NCI-H2107 treated with DMSO at 0.1 percent for 48 hours (cell line): ENCODE measurements around the gene CSH1.
"Not testable (repeated sequence)": the region's sequence is repeated elsewhere in the genome, so short reads cannot be mapped to it uniquely, and the experiment has no call there.

Experiments used
- DNase-seq: peaks from one replicate; lab custom pipeline; 2025; ENCODE audit not compliant: unreplicated experiment; lab: John Stamatoyannopoulos, UW

Gene CSH1

DNA sequence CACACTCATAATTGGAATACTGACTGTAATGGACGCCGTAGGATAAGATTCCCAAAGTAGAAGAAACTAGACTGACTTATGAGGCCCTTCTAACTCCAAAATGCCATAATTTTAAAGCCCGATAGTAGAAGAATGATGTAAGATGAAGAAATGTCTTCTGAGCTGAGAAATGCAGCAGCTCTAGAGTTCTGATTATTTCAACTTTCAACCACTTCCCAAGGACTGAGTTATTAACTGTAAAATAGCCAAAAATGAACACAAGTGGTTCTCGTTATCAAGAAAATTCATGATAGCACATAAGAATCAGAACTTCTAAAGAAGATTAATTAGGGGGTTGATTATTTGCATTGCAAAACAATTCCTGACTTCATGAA, 26.1 kb downstream of the CSH1 start:
- not testable (repeated sequence) for DNase-seq

DNA sequence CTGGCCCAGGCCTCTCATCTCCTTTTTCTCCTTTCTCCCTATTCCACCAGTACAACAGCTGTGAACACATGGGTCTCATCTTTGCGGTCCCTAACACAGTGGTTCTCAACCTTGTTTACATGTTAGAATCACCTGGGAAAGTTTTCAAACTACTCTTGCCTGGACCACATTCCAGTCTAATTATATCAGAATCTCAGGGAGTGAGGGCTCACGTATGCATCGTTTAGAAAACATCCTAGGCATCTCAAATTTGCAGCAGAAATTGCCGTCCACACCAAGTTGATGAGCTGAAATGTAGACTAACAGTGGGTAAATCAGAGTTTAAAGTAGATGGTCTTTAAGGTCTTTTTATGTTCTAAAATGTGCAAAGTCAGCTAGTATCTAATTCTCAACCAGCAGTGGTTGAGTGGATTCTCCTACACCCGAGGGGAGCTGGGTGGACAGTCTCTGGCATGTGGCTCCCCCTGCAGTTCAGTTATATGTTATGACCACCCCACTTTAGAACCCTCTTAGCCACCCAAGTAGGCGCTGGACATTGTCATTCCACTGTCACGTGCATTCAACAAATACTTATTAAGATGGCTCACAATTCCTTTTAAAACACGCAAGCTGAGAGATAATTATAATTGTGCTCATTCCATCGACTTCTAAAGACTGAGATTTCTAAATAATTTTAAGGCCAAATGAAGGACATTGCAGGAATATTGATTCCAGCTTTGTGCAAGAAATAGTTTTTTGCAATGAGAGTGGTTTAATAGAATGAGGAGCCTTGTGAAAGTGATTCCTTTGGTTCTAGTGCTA, 26.7 kb downstream of the CSH1 start:
- DNase-seq: not testable (repeated sequence)

DNA sequence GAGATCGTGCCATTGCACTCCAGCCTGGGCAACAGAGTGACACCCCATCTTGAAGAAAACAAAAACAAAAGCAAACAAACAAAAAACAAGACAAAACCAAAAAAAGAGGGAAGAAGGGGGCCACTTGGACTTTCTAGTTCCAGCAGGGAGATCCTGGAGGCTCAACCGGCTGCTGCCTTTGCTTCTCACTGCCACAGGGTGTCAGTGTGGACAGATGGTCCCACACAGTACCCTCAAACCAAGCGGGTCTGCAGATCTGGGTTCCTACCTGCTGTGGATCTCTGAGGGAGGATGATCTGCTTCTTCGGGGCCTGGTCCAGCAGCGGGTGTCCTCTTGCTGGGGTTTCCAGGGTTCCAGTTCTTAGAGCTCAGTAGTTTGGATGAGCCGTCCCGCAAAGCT, 29.7 kb downstream of the CSH1 start:
- DNase-seq: not testable (repeated sequence)

DNA sequence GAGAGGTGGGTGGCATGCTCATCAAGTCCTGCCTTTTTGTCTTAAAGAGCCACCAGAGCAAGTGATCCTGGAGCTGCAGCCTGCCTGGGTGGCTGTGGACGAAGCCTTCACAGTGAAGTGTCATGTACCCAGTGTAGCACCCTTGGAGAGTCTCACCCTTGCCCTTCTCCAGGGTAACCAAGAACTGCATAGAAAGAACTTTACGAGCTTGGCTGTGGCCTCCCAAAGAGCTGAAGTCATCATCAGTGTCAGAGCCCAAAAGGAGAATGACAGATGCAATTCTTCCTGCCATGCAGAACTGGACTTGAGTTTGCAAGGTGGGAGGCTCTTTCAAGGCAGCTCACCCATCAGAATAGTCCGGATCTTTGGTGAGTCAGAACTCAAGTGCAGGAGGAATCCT, 37.1 kb downstream of the CSH1 start:
- DNase-seq: no peak

DNA sequence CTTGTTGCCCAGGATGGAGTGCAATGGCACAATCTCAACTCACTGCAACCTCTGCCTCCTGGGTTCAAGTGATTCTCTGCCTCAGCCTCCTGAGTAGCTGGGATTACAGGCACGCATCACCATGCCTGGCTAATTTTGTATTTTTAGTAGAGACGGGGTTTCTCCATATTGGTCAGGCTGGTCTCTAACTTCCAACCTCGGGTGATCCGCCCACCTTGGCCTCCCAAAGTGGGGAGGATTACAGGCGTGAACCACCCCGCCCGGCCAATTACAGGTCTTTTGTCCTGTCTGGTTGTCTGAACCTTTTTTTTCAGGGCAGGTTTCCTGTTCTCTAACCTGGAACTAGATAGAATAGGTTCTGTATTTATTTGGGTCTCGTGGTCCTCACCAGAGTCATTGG, 39.9 kb downstream of the CSH1 start:
- not testable (repeated sequence) for DNase-seq

DNA sequence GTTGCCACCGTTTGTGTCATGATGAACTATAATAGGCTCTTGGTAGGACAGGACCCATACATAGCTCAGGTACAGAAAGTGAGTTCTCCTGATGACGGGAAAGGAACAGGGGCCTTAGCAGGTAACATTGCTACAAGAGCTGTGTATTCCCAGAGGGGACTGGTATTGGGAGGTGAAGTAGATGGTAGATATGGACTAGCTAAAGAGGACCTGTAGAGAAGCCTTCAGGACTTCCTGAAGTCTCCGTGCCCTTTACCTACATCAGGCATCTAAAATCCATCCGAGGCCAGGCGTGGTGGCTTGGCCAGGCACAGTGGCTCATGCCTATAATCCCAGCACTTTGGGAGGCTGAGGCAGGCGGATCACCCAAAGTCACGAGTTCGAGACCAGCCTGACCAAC, 41.2 kb downstream of the CSH1 start:
- no peak for DNase-seq

DNA sequence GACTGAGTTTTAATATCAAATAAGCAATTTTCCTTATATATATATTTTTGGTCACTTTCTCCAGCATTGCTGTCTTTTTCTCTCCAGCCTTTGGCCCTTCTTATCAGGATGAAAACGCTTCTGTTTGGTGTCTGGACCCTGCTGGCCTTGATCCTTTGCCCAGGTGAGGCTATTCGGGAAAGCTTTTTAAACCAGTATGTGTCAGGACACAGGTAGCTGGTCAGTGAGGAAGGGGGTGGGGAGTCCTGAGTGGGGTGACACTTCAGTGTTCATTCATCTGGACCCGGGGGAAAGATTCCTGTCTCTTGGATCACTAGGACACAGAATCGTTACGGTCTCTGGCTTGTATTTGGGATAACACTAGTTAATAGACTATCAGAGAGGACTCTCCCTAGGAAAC, 41.7 kb downstream of the CSH1 start:
- DNase-seq: no peak

DNA sequence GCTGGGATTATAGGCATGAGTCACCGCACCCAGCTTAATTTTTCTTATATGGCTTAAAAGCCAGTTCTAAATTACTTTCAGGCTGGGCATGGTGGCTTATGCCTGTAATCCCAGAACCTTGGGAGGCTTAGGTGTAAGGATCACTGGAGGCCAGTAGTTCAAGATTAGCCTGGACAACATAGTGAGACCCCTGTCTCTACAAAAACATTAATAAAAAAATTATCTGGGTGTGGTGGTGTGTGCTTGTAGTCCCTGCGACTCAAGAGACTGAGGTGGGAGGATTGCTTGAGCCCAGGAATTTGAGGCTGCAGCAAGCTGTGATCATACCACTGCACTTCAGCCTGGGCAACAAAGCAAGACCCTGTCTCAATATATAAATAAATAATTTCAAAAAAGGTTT, 43.1 kb downstream of the CSH1 start:
- no peak for DNase-seq

DNA sequence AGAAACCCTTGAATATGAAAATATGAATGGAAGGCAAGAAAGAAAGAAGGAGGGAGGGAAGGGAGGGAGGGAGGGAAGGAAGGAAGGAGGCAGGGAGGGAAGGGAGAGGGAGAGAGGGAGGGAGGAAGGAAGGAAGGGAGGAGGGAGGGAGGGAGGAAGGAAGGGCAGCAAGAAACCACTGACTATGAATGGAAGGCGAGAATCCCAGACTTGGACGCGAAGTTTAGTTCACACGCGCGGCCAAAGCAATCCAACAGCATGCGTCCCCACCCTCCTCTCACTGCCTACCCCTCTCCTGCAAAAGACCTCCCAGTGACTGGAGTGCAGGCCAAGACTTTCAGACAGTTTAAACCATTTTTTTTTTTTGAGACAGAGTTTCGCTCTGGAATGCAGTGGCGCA, 46.0 kb downstream of the CSH1 start:
- DNase-seq: no peak

DNA sequence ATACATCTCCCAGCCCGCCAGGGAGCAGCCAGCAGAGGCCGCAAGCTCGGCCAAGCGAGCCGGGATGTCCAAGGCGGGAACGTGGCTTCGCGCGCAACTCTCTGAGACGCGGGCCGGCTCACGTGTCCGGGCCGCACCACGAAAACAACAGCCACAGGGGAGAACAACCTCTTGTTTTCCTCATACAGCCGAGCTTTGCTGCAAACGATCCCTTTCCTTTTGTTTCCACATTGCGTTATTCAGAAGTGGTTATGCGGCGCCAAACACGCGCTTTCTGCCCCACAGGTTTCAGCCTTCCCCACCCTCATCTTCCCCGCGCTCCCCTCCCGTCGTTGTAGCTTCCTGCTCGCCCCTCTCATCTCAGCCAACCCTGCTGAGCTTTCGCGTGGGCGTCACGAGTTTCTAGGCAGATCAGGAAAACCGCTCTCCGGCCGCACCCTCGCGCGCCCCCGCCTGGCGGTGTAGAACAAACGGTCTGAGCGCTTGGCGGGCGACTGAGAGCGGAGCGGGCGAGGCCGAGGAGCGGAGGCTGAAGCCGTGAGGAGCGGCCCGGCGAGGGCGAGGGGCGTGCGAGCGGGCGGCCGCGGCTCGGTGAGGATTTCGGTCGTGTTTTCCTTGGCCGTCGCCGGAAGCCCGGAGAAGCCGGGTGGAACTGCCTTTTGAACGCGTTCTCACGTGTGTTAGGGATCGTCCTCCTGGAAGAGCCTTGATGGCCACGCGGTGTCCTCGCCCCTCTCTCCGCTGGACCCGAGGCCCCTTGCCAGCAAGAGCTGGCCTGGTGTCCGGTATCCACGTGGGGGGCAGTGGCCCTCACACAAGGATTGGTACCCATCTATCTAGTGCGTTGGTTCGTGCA, 47.3 kb downstream of the CSH1 start:
- no peak for DNase-seq

DNA sequence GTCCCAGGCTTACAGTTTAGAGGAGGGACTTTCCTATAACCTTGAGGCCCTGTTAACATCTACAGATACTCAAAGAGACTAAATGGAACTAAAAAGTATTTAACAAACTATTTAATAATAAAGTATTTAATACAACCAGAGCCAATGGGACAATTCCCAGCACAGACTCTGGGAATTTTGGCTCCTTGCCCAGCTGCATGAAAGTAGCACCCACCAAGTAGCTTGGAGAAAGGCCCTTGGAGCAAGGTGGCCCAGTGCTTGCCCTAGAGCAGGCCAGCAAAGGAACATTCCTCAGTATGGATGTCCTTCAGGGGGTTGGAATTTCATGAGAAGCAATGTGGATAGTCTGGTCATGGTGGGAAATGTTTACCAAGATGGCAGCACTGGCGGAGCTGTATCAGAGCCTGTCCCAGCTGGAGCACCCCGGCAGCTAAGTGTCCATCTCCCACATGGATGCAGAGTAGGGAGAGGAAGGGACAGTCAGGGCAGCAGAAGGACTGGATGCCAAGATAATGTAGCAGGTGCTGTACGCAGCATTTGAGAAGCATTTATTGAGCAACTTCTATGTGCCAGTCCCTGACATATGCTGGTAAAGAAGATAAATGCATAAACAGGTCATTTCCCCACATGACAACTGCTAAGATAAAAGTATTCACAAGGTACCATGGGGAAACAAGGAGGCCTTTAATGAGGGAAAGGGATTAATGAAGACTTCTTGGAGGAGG, 48.7 kb downstream of the CSH1 start:
- no peak for DNase-seq

DNA sequence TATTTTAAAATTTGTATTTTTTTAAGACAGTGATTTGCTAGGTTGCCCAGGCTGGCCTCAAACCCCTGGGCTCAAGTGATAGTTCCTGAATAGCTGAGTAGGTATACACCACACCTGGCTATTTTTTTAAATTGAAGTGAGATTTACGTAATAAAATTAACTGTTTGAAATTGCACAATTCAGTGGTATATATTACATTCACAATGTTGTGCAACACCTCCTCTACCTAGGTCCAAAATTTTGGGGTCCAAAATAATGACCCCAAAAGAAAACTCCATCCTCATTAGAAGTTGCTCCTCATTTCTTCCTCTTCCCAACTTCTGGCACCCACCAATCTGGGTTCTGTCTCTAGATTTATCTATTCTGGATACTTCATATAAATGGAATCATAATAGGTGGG, 50.9 kb downstream of the CSH1 start:
- DNase-seq: no peak
